ENCODE data around the gene ATP6V0B. TPM values are rescaled to one million over a fixed set of nuclear protein-coding genes. Genes with fewer than 3 reads are reported as not detected.
A peak's percentile ranks its signal among the peaks of the same experiment; 100 is the strongest.

ATP6V0B gene
- total and polyA plus RNA-seq, 5 experiments from 2014 or later, result 55.8 to 213 (median 149) TPM

- Mint-ChIP-seq H3K4me1 (peaks cover 14 to 30% (median 24%) of the 10 kb centered on the region in 4 donors), H3K4me3 (peak overlapping the region in 8 of 10 donors; percentile 18 to 77 (median 52)), H3K27ac (no peak overlapping the region), H3K27me3 (peaks cover 9 to 35% (median 19%) of the 10 kb centered on the region in 5 donors), H3K36me3 (peaks cover 0 to 5% (median 0%) of the 10 kb centered on the region in 3 donors), H3K9me3 (no peaks in the 10 kb centered on the region)
- POLR2A ChIA-PET, result interaction anchor here (1.2 to 1.9 kb wide), 3 partner anchors 10 to 172 kb away, joined by 3 to 8 read pairs (median 5); partner anchors contain the start of gene ATP6V0B
- no peak for ATAC-seq
- no peak for DNase-seq
Measured at GRCh38 chr1:43935711-43936427, 38.9 kb upstream of the ATP6V0B start.

GRCh38 chr1:43936431-43937151, 38.2 kb upstream of the ATP6V0B start:
- POLR2A ChIA-PET, result interaction anchor here (1.9 kb wide), 1 partner anchor 9 kb away, joined by 5 read pairs; no protein-coding TSS in a partner anchor
- H3K36me3 Mint-ChIP-seq, result peaks cover 0 to 5% (median 0%) of the 10 kb centered on the region in 3 donors
- ATAC-seq, result peak; percentile 66 to 70
- peak overlapping the region; percentile 10 to 77 (median 56) for H3K4me3 Mint-ChIP-seq
- peaks cover 14 to 30% (median 24%) of the 10 kb centered on the region in 4 donors for H3K4me1 Mint-ChIP-seq
- H3K9me3 Mint-ChIP-seq, result no peaks in the 10 kb centered on the region
- H3K27me3 Mint-ChIP-seq, result peaks cover 9 to 35% (median 19%) of the 10 kb centered on the region in 5 donors
- H3K27ac Mint-ChIP-seq, result no peak overlapping the region
- peak in 1 of 10 donors; percentile 10 for DNase-seq

GRCh38 chr1:43937179-43937865, 37.4 kb upstream of the ATP6V0B start:
- DNase-seq (no peak), ATAC-seq (no peak)
- H3K9me3 Mint-ChIP-seq, result no peaks in the 10 kb centered on the region
- peaks cover 9 to 35% (median 19%) of the 10 kb centered on the region in 5 donors for H3K27me3 Mint-ChIP-seq
- H3K36me3 Mint-ChIP-seq, result peaks cover 0 to 5% (median 0%) of the 10 kb centered on the region in 3 donors
- peaks cover 14 to 30% (median 24%) of the 10 kb centered on the region in 4 donors for H3K4me1 Mint-ChIP-seq
- POLR2A ChIA-PET, result no interaction called here
- peak overlapping the region in 3 of 10 donors; percentile 54 to 77 (median 77) for H3K4me3 Mint-ChIP-seq
- no peak overlapping the region for H3K27ac Mint-ChIP-seq

GRCh38 chr1:43938383-43938782, 36.4 kb upstream of the ATP6V0B start:
- POLR2A ChIA-PET, result no interaction called here
- ATAC-seq, result no peak
- peak overlapping the region in 1 of 10 donors; percentile 18 for H3K27ac Mint-ChIP-seq

GRCh38 chr1:43938892-43939587, 35.7 kb upstream of the ATP6V0B start:
- Mint-ChIP-seq H3K36me3 (peaks cover 0 to 8% (median 0%) of the 10 kb centered on the region in 3 donors), H3K27ac (no peak overlapping the region), H3K9me3 (no peaks in the 10 kb centered on the region), H3K4me1 (peaks cover 14 to 25% (median 16%) of the 10 kb centered on the region in 4 donors), H3K27me3 (peaks cover 4 to 22% (median 11%) of the 10 kb centered on the region in 5 donors), H3K4me3 (no peak overlapping the region)
- no peak for DNase-seq
- ATAC-seq, result no peak
- POLR2A ChIA-PET, result no interaction called here

More at GRCh38 chr1:43938383-43938782, 36.4 kb upstream of the ATP6V0B start:
- no peak overlapping the region for H3K4me3 Mint-ChIP-seq
- H3K9me3 Mint-ChIP-seq, result no peaks in the 10 kb centered on the region
- H3K4me1 Mint-ChIP-seq, result peaks cover 16 to 32% (median 19%) of the 10 kb centered on the region in 4 donors
- no peak for DNase-seq
- H3K27me3 Mint-ChIP-seq, result peaks cover 4 to 25% (median 13%) of the 10 kb centered on the region in 5 donors
- H3K36me3 Mint-ChIP-seq, result peaks cover 0 to 5% (median 0%) of the 10 kb centered on the region in 3 donors

GRCh38 chr1:43942411-43942810, 32.3 kb upstream of the ATP6V0B start:
- Mint-ChIP-seq H3K9me3 (no peaks in the 10 kb centered on the region), H3K27me3 (no peaks in the 10 kb centered on the region), H3K4me3 (no peak overlapping the region), H3K27ac (peak overlapping the region in 2 of 10 donors; percentile 13 to 46), H3K4me1 (peaks cover 19 to 29% (median 26%) of the 10 kb centered on the region in 4 donors), H3K36me3 (peaks cover 0 to 8% (median 0%) of the 10 kb centered on the region in 3 donors)
- ATAC-seq, result no peak
- DNase-seq, result no peak
- POLR2A ChIA-PET, result no interaction called here

GRCh38 chr1:43944860-43945259, 29.9 kb upstream of the ATP6V0B start:
- no peak for DNase-seq
- H3K4me3 Mint-ChIP-seq, result peak overlapping the region; percentile 26 to 98 (median 48)
- no peaks in the 10 kb centered on the region for H3K27me3 Mint-ChIP-seq
- H3K27ac Mint-ChIP-seq, result peak overlapping the region in 2 of 10 donors; percentile 50 to 93
- H3K9me3 Mint-ChIP-seq, result no peaks in the 10 kb centered on the region
- ATAC-seq, result no peak
- POLR2A ChIA-PET, result no interaction called here
- peaks cover 26 to 49% (median 46%) of the 10 kb centered on the region in 4 donors for H3K4me1 Mint-ChIP-seq
- H3K36me3 Mint-ChIP-seq, result peaks cover 0 to 7% (median 0%) of the 10 kb centered on the region in 3 donors

- H3K9me3 Mint-ChIP-seq, result no peaks in the 10 kb centered on the region
- POLR2A ChIA-PET, result interaction anchor here (0.7 to 2.6 kb wide), 7 partner anchors 10 to 239 kb away, joined by 3 to 13 read pairs (median 4); partner anchors contain the start of genes ATP6V0B, DPH2 and ST3GAL3
- peak overlapping the region; percentile 88 to 98 (median 92) for H3K4me3 Mint-ChIP-seq
- peaks cover 3 to 11% (median 6%) of the 10 kb centered on the region in 3 donors for H3K36me3 Mint-ChIP-seq
- peak overlapping the region; percentile 90 to 97 (median 96) for H3K27ac Mint-ChIP-seq
- H3K4me1 Mint-ChIP-seq, result peaks cover 31 to 56% (median 55%) of the 10 kb centered on the region in 4 donors
- no peak for ATAC-seq
- no peak for DNase-seq
- no peaks in the 10 kb centered on the region for H3K27me3 Mint-ChIP-seq
Measured at GRCh38 chr1:43945674-43946235, 29.0 kb upstream of the ATP6V0B start.

GRCh38 chr1:43946236-43947060, 28.3 kb upstream of the ATP6V0B start, which contains the start of gene IPO13:
Gene IPO13 (plus strand): TSS chr1:43946950. CDS start chr1:43947601, 651 bp downstream.
- peak within 1 kb of the TSS; percentile 88 to 98 (median 92) for H3K4me3 Mint-ChIP-seq
- H3K4me1 Mint-ChIP-seq, result peaks cover 37 to 63% (median 58%) of the 10 kb centered on the region in 4 donors
- no peaks in the 10 kb centered on the region for H3K27me3 Mint-ChIP-seq
- no peaks in the 10 kb centered on the region for H3K9me3 Mint-ChIP-seq
- peak; percentile 90 to 99 (median 94) for DNase-seq
- H3K27ac Mint-ChIP-seq, result peak within 1 kb of the TSS; percentile 90 to 97 (median 96)
- POLR2A ChIA-PET, result interaction anchor here (0.5 to 2.6 kb wide), 11 partner anchors 11 to 741 kb away, joined by 3 to 13 read pairs (median 4); partner anchors contain the start of genes ATP6V0B, DPH2 and ST3GAL3
- peaks cover 3 to 13% (median 6%) of the 10 kb centered on the region in 3 donors for H3K36me3 Mint-ChIP-seq
- peak; percentile 95 to 97 for ATAC-seq

- DNase-seq, result peak in 1 of 10 donors; percentile 18
- Mint-ChIP-seq H3K4me3 (peak overlapping the region; percentile 88 to 98 (median 92)), H3K36me3 (peaks cover 3 to 13% (median 6%) of the 10 kb centered on the region in 3 donors), H3K9me3 (no peaks in the 10 kb centered on the region), H3K27me3 (no peaks in the 10 kb centered on the region), H3K4me1 (peaks cover 37 to 65% (median 59%) of the 10 kb centered on the region in 4 donors), H3K27ac (peak overlapping the region; percentile 90 to 97 (median 96))
- POLR2A ChIA-PET, result interaction anchor here (0.5 to 2.6 kb wide), 6 partner anchors 13 to 741 kb away, joined by 3 to 13 read pairs (median 6); partner anchors contain the start of genes ATP6V0B, DPH2 and ST3GAL3
- peak in 1 of 2 donors; percentile 4 for ATAC-seq
Measured at GRCh38 chr1:43947061-43947873, 27.5 kb upstream of the ATP6V0B start.
